ENCODE data around the gene PHB1.

GRCh38 chr17:49357516-49357915 is 57.2 kb downstream of the PHB1 start:
- no peak for TF ChIP-seq CTCF (IDR thresholded peaks at IDR 0.05; ENCODE audit: control extremely low read depth in 1 of 3, insufficient read depth in 1 of 3, low read depth in 1 of 3, low read length in 3 of 3)
- no peak for TF ChIP-seq EP300 (IDR thresholded peaks at IDR 0.05; ENCODE audit: borderline replicate concordance in 1 of 2, low read depth in 2 of 2, low read length in 2 of 2)
- TF ChIP-seq SP1 (IDR thresholded peaks at IDR 0.05; ENCODE audit: low read depth, low read length): no peak
- no peak for TF ChIP-seq POLR2A (IDR thresholded peaks at IDR 0.05; ENCODE audit: control extremely low read depth in 1 of 2, low read depth in 2 of 2, low read length in 2 of 2)
- no peak for TF ChIP-seq KDM1A (IDR thresholded peaks at IDR 0.05; ENCODE audit: borderline replicate concordance, low read length)
- TF ChIP-seq ASH2L (IDR thresholded peaks at IDR 0.05; ENCODE audit: low read length): no peak
